Subcutaneous adipose tissue (tissue), 4 donors: ENCODE data around the gene TXNDC17. TPM values are rescaled to one million over a fixed set of nuclear protein-coding genes. Genes with fewer than 3 reads are reported as not detected.

Experiments used
- CTCF ChIP-seq: fragments of 450-650 bp; IDR thresholded peaks from one replicate; pipeline ENCODE4 v1.5.1; 2016; ENCODE audit warnings: low read depth, mild to moderate bottlenecking, control low read depth, antibody characterized with exemption, moderate library complexity
- total RNA-seq, 4 donors: library from RNA; depleted of rRNA; stranded (reverse); fragments of >200 nt; gene quantifications; one replicate each; pipeline ENCODE4 v1.1.0, GENCODE V29; 2016

The TXNDC17 gene
- total RNA-seq, 4 donors from 2014 or later = 67.0 to 216 (median 115) TPM

DNA sequence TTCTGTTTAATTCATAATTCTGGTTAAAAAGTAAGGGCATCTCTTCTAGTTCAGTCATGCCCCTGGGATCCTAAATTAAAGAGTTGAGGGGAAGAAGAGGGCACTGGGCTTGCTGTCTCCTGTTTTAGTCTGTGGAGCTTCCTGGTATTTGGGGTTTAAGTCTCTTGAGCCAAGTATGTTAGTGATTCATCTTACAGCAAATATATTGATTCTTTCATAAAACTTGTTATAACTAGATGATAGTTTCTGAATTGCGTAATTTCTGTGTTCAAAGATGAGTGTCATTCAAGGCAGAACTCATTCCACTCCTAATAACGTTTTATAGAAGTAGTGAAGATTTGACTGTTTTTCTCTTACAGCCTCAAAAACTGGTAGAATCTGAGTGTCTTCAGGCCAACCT is 1.7 kb downstream of the TXNDC17 start:
- no peak for TF ChIP-seq CTCF

GRCh38 chr17:6643451-6644125 is 2.7 kb downstream of the TXNDC17 start:
- TF ChIP-seq CTCF = no peak

DNA sequence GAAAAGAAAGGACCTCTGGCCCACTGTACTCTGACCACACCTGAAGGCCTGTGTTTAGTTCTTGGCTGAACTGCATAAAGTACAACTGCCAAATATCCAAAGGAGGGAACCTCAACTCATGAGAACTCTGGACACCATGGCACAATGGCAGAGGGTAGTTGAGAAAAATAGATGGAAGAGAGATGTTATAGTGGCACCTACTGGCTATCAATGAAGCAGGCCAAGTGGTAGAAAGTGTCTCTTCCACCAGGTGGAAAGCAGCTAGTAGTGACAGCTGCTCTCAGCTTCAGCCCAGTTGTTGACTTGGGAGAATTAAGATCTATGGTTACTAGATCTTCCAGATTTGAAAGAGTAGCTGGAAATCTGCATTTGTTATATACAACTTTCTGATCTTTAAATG is 7.3 kb downstream of the TXNDC17 start:
- TF ChIP-seq CTCF = no peak

GRCh38 chr17:6651354-6651918 is 10.6 kb downstream of the TXNDC17 start, which contains the start of the genes C17orf100 and MED31:
Gene C17orf100, plus strand, starts transcription at chr17:6651762. Its CDS starts 152 bp downstream, at chr17:6651914.
Gene MED31, minus strand, starts transcription at chr17:6651605. Its CDS starts 77 bp downstream, at chr17:6651528.
- no peak for TF ChIP-seq CTCF

- no peak for TF ChIP-seq CTCF
Measured at GRCh38 chr17:6651919-6652452, 11.1 kb downstream of the TXNDC17 start.

DNA sequence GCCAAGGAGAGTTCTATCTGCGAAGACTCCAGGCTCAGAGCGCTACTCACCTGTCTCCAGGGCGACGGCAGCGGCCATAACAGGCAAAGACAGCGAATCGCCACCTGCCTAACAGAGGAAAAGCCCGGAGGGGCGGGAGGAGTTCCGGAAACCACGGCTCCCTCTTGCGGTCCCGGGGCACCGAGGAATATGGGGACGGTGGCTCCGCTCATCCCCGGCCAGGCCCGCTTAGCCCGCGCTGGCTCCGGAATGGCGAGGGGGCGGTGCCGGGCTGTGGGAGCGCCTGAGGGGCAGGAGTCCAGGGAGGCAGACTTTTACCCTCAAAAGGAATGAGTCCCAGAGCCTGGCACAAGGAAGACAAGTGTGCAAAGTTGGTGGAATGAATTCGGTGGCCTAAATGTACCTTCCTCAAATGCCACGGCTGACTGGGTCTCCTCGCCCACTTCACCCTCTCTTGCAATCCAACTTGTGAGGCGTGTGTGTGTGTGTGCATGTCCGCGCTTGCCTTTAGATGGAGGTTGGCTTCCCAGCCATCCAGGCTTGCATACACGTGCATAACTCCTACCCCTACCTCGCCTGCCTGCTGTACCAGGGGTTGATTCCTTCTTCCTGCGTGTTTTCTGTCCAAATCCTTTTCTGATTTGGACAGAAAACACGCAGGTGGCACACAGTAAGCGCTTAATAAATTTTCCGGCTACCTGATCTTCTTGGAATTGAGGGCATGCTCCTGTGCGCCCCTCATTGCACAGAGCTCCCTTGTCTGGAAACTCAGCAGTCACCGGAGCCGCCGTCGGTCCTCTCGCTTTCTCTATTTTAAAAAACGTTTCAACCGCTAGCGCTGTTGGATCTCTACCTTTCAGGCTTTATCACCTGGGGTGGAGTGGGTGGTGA is 14.2 kb downstream of the TXNDC17 start:
- TF ChIP-seq CTCF = no peak
